RWPE1 (cell line): ENCODE data around the gene ALDH8A1.
"Not testable (repeated sequence)": the region's sequence is repeated elsewhere in the genome, so short reads cannot be mapped to it uniquely, and the experiment has no call there.

Experiments
- CTCF ChIA-PET: fragments of 350-600 bp; sonication (Branson Sonifier 250); formaldehyde crosslinking; extraction: SDS; loops from one replicate; lab custom pipeline; 2021; lab: Yijun Ruan, JAX
- POLR2A ChIA-PET: fragments of 400-600 bp; formaldehyde crosslinking; extraction: SDS; loops from one replicate; lab custom pipeline; 2020; ENCODE audit warnings: antibody characterized with exemption; ENCODE audit not compliant: low non-redundant PET; lab: Yijun Ruan, JAX
- DNase-seq: peaks from one replicate; pipeline ENCODE4 v3.0.0; 2012; ENCODE audit warnings: low spot score
- H3K27ac ChIP-seq: fragments of 450-650 bp; 2 replicates; pipeline ENCODE4 v1.5.1; 2017
- TF ChIP-seq, protein P1 (sequence below): fragments of 450-650 bp; conservative IDR thresholded peaks from 2 replicates; pipeline ENCODE4 v1.5.1; 2017; ENCODE audit warnings: low read depth, mild to moderate bottlenecking

The ALDH8A1 gene

DNA sequence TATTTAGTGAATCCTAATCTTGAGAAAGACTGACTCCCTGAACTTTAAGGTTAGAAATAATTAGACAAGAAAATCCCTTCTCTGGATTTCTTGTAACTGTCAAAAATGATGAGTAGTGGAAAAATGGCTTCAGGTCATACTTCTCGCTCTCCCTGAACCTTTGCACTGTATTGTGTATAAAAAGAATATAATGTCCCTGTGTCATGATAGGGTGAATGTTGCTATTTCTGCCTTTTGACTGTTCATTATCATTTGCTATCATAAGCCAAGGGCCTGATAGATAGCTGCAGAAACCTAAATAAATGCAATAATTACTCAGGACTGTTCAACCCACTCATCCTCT, 39.3 kb downstream of the ALDH8A1 start:
- TF ChIP-seq, protein P1, sequence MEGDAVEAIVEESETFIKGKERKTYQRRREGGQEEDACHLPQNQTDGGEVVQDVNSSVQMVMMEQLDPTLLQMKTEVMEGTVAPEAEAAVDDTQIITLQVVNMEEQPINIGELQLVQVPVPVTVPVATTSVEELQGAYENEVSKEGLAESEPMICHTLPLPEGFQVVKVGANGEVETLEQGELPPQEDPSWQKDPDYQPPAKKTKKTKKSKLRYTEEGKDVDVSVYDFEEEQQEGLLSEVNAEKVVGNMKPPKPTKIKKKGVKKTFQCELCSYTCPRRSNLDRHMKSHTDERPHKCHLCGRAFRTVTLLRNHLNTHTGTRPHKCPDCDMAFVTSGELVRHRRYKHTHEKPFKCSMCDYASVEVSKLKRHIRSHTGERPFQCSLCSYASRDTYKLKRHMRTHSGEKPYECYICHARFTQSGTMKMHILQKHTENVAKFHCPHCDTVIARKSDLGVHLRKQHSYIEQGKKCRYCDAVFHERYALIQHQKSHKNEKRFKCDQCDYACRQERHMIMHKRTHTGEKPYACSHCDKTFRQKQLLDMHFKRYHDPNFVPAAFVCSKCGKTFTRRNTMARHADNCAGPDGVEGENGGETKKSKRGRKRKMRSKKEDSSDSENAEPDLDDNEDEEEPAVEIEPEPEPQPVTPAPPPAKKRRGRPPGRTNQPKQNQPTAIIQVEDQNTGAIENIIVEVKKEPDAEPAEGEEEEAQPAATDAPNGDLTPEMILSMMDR: no peak
- CTCF ChIA-PET: no interaction called here
- no peak for DNase-seq
- H3K27ac ChIP-seq: peak overlapping the region; percentile 99
- POLR2A ChIA-PET: no interaction called here

DNA sequence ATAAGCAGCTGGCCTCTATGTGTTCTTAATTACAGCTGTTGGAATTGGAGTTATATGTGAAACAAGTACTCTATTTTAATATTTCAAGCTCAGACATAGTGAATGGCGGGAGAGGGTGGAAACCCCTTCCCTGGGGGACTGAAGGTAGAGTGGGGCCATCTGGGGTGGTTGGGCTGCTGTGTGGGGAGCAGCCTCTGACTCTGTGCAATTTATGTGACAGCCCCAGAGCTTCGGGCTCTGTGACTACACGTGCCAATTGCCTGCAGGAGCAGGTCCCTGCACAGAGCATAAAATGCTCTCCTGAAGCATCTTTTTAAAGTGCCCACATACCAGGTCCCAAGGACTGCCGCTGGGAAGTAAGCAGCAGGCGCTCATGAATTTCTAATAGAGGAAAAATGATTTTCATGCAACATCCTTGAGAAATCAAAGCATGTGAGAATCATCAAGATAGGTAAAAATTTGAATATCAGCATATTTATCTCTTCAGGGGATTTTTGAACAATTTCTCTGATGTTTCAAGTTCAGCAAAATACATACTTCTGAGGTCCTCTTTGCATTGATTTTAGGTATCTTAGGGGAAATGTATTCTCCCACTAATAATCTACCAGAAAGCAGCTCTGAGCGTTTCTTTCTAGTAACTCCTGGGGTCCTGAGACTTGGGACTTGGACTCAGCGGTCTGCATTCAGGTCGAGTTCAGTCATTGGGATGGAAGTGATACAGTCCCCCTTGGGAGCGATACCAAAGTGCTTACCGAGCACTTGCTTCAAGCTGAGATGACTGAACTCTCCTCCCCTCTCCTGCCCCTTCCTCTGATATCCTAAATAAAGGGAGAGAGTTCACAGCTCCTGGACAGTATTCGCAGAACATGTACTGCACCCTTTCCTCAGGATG, 40.0 kb downstream of the ALDH8A1 start:
- POLR2A ChIA-PET: no interaction called here
- CTCF ChIA-PET: interaction anchor here (1.1 to 1.8 kb wide), 3 partner anchors 28 to 83 kb away, joined by 4 to 9 read pairs (median 6); no protein-coding TSS in a partner anchor
- TF ChIP-seq, protein P1: no peak
- H3K27ac ChIP-seq: peak overlapping the region; percentile 99
- DNase-seq: no peak

- ChIA-PET POLR2A (no interaction called here), CTCF (interaction anchor here (0.6 to 1.8 kb wide), 4 partner anchors 9 to 82 kb away, joined by 3 to 9 read pairs (median 5); no protein-coding TSS in a partner anchor)
- H3K27ac ChIP-seq: peak overlapping the region; percentile 99
- peak; percentile 94 for DNase-seq
- TF ChIP-seq, protein P1: no peak
Measured at GRCh38 chr6:134908906-134909516, 40.9 kb downstream of the ALDH8A1 start.

DNA sequence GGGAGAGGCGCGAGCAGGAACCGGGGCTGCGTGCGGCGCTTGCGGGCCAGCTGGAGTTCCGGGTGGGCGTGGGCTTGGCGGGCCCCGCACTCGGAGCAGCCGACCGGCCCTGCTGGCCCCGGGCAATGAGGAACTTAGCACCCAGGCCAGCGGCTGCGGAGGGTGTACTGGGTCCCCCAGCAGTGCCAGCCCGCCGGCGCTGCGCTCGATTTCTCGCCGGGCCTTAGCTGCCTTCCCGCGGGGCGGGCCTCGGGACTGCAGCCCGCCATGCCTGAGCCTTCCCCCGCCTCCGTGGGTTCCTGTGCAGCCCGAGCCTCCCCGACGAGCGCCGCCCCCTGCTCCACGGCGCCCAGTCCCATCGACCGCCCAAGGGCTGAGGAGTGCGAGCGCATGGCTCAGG, 45.2 kb downstream of the ALDH8A1 start:
- POLR2A ChIA-PET, CTCF ChIA-PET, H3K27ac ChIP-seq, DNase-seq: not testable (repeated sequence)

- DNase-seq: no peak
- no peak overlapping the region for H3K27ac ChIP-seq
- ChIA-PET POLR2A (no interaction called here), CTCF (no interaction called here)
- TF ChIP-seq, protein P1: no peak
Measured at GRCh38 chr6:134903448-134903847, 46.5 kb downstream of the ALDH8A1 start.

DNA sequence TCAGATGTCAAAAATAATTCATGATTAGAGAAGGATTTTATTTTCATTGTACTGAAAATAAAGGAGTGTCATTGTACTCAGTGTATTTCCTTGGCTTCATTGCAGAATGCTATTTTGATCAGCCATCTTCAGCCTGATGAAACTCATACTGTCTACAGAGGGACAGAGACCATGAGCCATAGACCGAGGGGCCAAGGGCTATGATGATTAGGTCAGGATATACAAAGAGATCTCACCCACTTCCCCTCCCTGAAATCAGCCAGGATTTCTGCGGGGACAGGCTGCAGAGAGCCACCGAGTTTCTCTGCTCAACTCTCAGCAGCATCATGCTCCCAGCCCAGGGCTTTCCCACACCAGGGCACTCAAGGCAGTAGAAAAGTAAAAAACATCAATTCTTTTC, 47.0 kb downstream of the ALDH8A1 start:
- CTCF ChIA-PET: no interaction called here
- DNase-seq: no peak
- TF ChIP-seq, protein P1: no peak
- POLR2A ChIA-PET: no interaction called here
- no peak overlapping the region for H3K27ac ChIP-seq
